Uterus (tissue), 4 donors: ENCODE measurements around the gene SDHA. TPM values are rescaled to one million over a fixed set of nuclear protein-coding genes. Genes with fewer than 3 reads are reported as not detected.
"Not testable (repeated sequence)": the region's sequence is repeated elsewhere in the genome, so short reads cannot be mapped to it uniquely, and the experiment has no call there.

Experiments used
- DNase-seq, 2 donors: peaks; one replicate each; pipeline ENCODE4 v3.0.0-alpha.2; 2019 to 2020
- H3K27ac ChIP-seq, 2 donors: fragments of 200-600 bp; sonication (generic); 1 replicate in 1 of 2; 2 replicates in 1 of 2; pipeline ENCODE4 v1.5.1; 2016 to 2018
- H3K27me3 ChIP-seq, 2 donors: fragments of 200-600 bp; sonication (generic); one replicate each; pipeline ENCODE4 v1.5.1; 2018 to 2019; ENCODE audit warnings: control low read depth in 1 of 2
- H3K36me3 ChIP-seq, 2 donors: fragments of 200-600 bp; sonication (generic); one replicate each; pipeline ENCODE4 v1.5.1; 2019; ENCODE audit warnings: control low read depth in 1 of 2
- H3K4me1 ChIP-seq, 2 donors: fragments of 200-600 bp; sonication (generic); one replicate each; pipeline ENCODE4 v1.5.1; 2018 to 2019; ENCODE audit warnings: control low read depth in 1 of 2
- H3K4me3 ChIP-seq, 2 donors: fragments of 200-600 bp; sonication (generic); 1 replicate in 1 of 2; 2 replicates in 1 of 2; pipeline ENCODE4 v1.5.1; 2018 to 2019; ENCODE audit warnings: mild to moderate bottlenecking in 1 of 2
- H3K9me3 ChIP-seq, 2 donors: fragments of 200-600 bp; sonication (generic); one replicate each; pipeline ENCODE4 v1.5.1; 2019; ENCODE audit warnings: control low read depth in 1 of 2
- POLR2A ChIP-seq, 2 donors: fragments of 450-650 bp; IDR thresholded peaks; one replicate each; pipeline ENCODE4 v1.6.1; 2016; ENCODE audit warnings: antibody characterized with exemption in 2 of 2, mild to moderate bottlenecking in 1 of 2, moderate library complexity in 1 of 2
- intact Hi-C: fragments of 100-400 bp; cut with DNase I; formaldehyde crosslinking; loops from one replicate; pipeline ENCODE4 v1.15.1; 2023; ENCODE audit warnings: low total_unique reads
- total RNA-seq, 4 donors: library from RNA; depleted of rRNA in 3 of 4; stranded (reverse); fragments of >200 nt in 3 of 4; gene quantifications; one replicate each; pipeline versions ENCODE4 v1.1.0 to v1.2.4, GENCODE V29; 2014 to 2023
- TF ChIP-seq, protein P1 (sequence below), 4 experiments: fragments of 200-600 bp in 2 of 4; fragments of 450-650 bp in 2 of 4; sonication (generic) in 2 of 4; IDR thresholded peaks; one replicate each; pipeline ENCODE4 v1.5.1; 2016 to 2019; ENCODE audit warnings: antibody characterized with exemption in 4 of 4, mild to moderate bottlenecking in 2 of 4, moderate library complexity in 1 of 4
- donor health status: DM: yes; HTN: yes; CAD: no.

Gene SDHA
- total RNA-seq, 4 donors from 2014 or later = 39.1 to 97.1 (median 65.4) TPM

DNA sequence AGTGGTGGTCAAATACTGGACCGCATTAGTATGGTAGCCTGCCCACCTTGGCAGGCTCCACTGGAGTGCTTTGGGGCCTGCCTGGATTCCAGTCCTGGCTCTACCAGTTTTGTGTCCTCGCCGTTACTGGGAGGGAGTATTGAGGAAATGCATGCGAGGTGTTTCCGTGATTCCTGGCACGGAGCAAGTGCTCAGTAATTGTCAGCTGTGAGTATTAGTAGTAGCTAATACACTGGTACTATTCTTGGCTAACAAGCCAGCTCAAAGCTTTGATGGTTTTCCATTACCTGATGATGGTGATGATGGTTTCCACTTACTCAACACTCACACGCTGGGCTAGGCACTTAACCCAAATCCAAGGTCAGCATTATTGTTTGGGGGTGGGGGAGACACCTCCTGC is 56.2 kb downstream of the SDHA start:
- intact Hi-C loops, H3K9me3 ChIP-seq, H3K4me1 ChIP-seq, H3K27me3 ChIP-seq, H3K27ac ChIP-seq, H3K36me3 ChIP-seq, DNase-seq, H3K4me3 ChIP-seq: not testable (repeated sequence)

DNA sequence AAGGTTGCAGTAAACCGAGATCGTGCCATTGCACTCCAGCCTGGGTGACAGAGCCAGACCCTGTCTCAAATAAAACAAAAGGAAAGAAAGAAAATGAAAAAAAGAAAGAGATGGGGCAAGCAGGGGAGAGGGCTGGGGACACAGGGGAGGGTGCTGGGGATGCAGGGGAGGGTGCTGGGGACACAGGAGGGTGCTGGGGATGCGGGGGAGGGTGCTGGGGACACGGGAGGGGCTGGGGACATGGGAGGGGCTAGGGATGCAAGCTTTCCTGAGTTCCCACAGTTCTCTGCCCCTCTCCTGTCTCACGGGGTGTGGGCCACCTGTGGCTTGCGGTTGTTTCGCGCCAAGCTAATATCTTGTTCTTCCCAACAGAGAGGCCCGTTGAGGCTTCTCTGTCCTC is 60.5 kb downstream of the SDHA start:
- intact Hi-C loops = no loop called here
- TF ChIP-seq, protein P1, sequence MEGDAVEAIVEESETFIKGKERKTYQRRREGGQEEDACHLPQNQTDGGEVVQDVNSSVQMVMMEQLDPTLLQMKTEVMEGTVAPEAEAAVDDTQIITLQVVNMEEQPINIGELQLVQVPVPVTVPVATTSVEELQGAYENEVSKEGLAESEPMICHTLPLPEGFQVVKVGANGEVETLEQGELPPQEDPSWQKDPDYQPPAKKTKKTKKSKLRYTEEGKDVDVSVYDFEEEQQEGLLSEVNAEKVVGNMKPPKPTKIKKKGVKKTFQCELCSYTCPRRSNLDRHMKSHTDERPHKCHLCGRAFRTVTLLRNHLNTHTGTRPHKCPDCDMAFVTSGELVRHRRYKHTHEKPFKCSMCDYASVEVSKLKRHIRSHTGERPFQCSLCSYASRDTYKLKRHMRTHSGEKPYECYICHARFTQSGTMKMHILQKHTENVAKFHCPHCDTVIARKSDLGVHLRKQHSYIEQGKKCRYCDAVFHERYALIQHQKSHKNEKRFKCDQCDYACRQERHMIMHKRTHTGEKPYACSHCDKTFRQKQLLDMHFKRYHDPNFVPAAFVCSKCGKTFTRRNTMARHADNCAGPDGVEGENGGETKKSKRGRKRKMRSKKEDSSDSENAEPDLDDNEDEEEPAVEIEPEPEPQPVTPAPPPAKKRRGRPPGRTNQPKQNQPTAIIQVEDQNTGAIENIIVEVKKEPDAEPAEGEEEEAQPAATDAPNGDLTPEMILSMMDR (IDR thresholded peaks at IDR 0.05) = no peak
- TF ChIP-seq POLR2A (IDR thresholded peaks at IDR 0.05) = no peak
- H3K27ac ChIP-seq = no peak overlapping the region
- H3K27me3 ChIP-seq = no peaks in the 10 kb centered on the region
- H3K9me3 ChIP-seq = no peaks in the 10 kb centered on the region
- H3K4me1 ChIP-seq = no peaks in the 10 kb centered on the region
- no peak for DNase-seq
- no peaks in the 10 kb centered on the region for H3K36me3 ChIP-seq
- no peak overlapping the region for H3K4me3 ChIP-seq

DNA sequence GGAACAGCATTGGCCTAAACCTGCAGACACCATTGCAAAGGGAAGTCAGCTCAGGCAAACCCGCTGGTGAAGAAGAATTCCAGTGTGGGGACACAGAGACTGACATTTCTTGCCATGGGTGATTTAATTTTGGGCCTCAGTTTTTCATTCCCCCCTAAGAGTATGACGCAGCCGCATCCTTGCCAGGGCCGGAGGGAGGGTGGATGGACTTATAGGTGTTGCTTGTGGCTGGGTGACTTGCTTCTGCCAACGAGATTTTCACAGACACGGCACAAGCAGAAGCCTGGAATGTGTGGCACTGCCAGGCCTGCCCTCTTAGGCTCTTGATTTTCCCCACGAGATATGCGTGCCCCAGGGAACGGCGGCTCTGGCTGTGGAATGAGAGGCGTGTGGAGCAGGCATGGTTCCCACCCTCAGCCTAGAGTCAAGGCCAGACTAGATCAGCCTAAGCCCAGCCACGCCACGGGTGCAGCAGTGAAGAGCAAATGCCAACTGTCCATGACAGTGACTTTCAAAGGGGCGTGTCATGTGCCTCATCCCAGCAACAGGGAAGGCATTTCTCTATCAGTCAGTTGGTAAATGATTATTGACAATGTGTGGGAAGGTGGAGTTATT is 61.0 kb downstream of the SDHA start:
- H3K27ac ChIP-seq, H3K27me3 ChIP-seq, H3K36me3 ChIP-seq, intact Hi-C loops, DNase-seq, H3K4me1 ChIP-seq, H3K4me3 ChIP-seq, H3K9me3 ChIP-seq: not testable (repeated sequence)

DNA sequence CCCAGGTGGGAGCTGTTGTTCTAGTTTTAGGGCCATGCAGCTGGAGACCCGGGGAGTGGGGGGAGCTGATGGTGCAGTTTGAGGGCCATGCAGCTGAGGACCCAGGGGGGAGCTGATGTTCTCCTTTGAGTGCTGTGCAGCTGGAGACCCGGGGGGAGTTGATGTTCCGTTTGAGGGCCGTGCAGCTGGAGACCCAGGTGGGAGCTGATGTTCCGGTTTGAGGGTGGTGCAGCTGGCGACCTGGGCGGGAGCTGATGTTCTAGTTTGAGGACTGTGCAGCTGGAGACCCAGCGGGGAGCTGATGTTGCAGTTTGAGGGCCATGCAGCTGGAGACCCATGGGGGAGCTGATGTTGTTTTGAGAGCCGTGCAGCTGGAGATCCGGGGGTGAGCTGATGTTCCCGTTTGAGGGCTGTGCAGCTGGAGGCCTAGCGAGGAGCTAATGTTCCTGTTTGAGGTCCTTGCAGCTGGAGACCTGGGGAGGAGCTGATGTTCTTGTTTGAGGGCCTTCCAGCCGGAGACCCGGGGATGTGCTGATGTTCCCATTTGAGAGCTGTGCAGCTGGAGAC is 68.0 kb downstream of the SDHA start:
- Histone ChIP-seq H3K4me1 (no peaks in the 10 kb centered on the region), H3K4me3 (no peak overlapping the region), H3K27ac (no peak overlapping the region), H3K27me3 (no peaks in the 10 kb centered on the region), H3K36me3 (no peaks in the 10 kb centered on the region), H3K9me3 (no peaks in the 10 kb centered on the region)
- no peak for DNase-seq
- intact Hi-C loops = no loop called here
- TF ChIP-seq POLR2A (IDR thresholded peaks at IDR 0.05) = no peak
- TF ChIP-seq, protein P1 (IDR thresholded peaks at IDR 0.05) = no peak

DNA sequence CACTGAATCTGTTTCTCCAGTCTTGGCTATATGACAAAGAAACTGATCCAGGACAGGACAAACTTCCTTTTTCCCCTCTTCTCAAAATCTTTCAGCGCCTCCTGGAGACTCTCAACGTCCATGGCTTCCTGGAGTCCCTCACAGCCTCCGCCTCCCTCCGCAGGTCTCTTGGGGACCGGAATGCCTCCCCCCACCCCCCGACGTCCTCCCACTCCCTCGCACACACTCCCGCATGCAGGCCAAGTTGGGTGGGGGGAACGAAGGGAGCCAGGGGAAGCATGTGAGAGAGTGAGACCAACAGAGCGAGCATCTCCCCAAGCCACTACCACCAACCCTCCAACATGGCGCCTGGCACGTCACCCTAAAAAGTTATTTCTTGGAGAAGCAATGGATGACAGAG is 72.1 kb downstream of the SDHA start:
- H3K4me1 ChIP-seq, H3K27ac ChIP-seq, H3K9me3 ChIP-seq, DNase-seq, H3K4me3 ChIP-seq, H3K36me3 ChIP-seq, H3K27me3 ChIP-seq, intact Hi-C loops: not testable (repeated sequence)

DNA sequence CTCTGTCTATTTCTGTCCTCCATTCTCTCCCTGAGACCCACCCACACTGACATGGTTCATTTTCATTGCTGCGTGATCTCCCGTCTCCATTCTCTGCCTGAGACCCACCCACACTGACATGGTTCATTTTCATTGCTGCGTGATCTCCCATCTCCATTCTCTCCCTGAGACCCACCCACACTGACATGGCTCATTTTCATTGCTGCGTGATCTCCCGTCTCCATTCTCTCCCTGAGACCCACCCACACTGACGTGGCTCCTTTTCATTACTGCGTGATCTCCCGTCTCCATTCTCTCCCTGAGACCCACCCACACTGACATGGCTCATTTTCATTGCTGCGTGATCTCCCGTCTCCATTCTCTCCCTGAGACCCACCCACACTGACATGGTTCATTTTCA is 73.2 kb downstream of the SDHA start:
- H3K4me3 ChIP-seq, H3K27me3 ChIP-seq, H3K4me1 ChIP-seq, H3K9me3 ChIP-seq, intact Hi-C loops, H3K36me3 ChIP-seq, DNase-seq, H3K27ac ChIP-seq: not testable (repeated sequence)

DNA sequence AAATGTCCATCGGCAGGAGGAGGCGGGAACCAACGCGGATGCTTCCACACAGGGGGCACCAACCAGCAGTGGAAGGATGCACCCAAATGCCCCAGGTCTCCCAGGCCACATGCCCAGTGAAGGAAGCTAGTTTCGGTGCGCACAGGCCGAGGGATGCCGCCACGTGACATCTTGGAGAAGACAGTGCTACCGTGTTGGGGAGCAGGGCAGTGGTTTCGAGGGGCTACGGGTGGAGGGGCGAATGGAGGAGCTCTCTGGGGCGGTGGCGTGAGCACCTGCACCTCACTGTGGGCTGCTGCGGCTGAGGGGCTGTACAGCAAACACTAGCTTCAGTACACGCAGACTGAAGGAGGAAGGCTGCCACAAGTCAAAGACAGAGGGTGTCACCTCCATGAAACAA is 76.7 kb downstream of the SDHA start:
- H3K9me3 ChIP-seq, intact Hi-C loops, H3K4me1 ChIP-seq, H3K27ac ChIP-seq, H3K36me3 ChIP-seq, H3K27me3 ChIP-seq, DNase-seq, H3K4me3 ChIP-seq: not testable (repeated sequence)

DNA sequence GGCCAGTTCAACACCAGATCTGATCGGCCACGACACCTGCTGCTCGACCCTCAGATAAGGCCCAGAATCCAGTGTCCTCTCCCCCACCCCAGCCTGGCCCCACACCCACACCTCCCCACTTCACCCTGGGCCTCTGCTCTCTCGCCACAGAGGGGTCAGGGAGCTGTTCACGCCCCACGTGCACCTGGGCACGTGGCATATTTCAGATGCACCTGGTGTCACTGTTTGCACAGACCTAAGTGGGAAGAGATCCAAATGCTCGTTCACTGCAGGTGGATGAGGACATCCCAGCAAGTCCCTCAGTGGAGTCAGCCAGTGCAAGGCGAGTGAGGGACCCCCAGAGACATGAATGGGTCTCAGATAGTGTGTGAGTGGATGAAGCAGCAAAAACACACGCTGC is 78.1 kb downstream of the SDHA start:
- H3K4me1 ChIP-seq, H3K27ac ChIP-seq, H3K36me3 ChIP-seq, intact Hi-C loops, DNase-seq, H3K4me3 ChIP-seq, H3K9me3 ChIP-seq, H3K27me3 ChIP-seq: not testable (repeated sequence)

DNA sequence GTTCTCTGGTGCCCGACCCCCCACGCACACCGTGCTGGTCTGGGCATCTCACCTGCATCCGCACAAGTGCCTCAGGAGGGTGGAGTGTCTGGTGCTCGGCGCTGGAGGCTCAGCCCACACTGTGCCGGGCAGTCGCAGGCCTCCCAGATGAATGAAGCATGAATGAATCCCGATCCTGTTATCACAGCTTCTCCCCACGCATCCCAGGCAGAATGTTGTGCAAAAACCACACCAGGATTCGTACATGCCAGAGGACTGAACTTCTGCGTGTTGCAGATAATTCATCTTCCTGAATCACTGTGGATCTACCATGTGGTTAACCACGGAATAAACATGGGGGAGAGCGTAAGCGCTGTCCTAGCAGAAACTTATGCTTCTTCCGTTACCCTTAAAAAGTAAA is 78.8 kb downstream of the SDHA start:
- DNase-seq, intact Hi-C loops, H3K27me3 ChIP-seq, H3K27ac ChIP-seq, H3K4me1 ChIP-seq, H3K36me3 ChIP-seq, H3K4me3 ChIP-seq, H3K9me3 ChIP-seq: not testable (repeated sequence)

DNA sequence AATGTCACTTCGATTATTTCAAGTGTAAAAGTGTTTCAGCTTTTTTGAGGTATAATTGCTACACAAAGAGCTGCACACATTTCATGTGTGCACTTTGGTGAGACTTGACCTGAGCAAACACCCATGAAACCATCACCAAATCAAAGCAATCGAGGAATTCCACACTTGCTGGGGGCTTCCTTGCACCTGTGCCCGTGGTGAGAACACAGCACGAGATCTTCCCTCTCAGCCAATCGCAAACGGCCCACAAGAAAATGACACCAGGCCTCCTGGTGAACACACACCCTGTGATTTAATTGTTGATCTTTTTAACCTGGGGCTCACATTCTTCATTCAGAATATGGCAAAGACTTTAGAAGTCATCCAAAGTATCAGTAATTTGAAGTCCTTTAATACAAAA is 79.3 kb downstream of the SDHA start:
- H3K36me3 ChIP-seq, H3K4me3 ChIP-seq, H3K27ac ChIP-seq, H3K4me1 ChIP-seq, DNase-seq, H3K27me3 ChIP-seq, H3K9me3 ChIP-seq, intact Hi-C loops: not testable (repeated sequence)

DNA sequence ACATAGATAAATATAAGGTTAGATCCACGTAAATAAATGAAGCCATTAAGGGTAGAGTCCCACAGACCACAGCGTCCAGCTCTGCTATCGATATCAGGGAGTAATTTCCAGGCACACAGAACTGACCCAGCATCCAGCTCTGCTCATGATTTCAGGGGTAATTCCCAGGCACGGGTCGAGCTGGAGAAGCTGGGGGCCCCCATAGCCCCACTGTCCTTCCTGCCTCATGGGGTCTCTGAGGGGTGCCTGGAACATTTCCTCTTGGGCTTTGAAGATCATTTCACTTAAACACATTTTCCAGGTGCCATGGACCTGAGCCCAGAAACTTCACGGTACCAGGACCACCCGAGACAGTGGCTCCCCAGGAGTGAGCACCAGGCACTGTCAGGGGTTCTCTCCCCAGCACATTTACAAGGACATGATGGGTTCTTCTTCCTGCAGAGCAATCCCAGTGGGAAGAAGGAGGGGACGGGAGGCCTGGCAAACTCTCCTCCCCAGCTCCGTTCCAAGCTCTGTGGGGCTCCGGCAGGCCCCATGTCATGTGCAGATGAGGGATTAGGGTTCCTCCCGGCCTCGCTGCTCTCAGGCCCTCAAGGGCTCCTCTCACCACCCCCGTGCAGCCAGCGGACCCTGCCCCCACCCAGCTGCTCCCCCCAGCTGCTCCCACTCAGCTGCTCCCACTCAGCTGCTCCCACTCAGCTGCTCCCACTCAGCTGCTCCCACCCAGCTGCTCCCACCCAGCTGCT is 80.0 kb downstream of the SDHA start:
- H3K4me3 ChIP-seq, intact Hi-C loops, H3K27ac ChIP-seq, H3K27me3 ChIP-seq, H3K36me3 ChIP-seq, DNase-seq, H3K9me3 ChIP-seq, H3K4me1 ChIP-seq: not testable (repeated sequence)
